IPS DF 4.7 (cell line): ENCODE data around the gene NCEH1.

Source experiments
- DNase-seq: peaks from one replicate; pipeline ENCODE4 v3.0.0-alpha.2; 2013; ENCODE audit warnings: low spot score; ENCODE audit errors: extremely low read depth

NCEH1 gene

DNA sequence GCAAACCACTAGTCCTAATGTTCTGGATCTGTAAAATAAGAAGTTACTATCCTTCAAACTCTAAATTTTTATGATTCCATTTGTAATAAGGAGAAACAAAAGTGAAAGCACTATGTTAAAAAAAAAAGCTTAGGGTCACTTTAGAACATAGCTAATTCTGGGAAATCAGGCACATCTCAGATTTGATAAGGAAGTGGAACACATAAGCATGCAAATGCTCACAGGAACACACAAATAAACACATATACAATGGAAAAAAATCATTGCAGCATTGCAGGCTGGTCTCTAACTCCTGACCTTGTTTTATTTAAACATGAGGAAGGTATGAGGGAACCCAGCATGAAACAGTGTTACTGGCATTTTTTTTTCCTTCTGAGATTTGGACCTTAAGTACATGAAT lies 124.4 kb downstream of the NCEH1 start:
- no peak for DNase-seq

GRCh38 chr3:172585954-172586353 lies 124.9 kb downstream of the NCEH1 start:
- DNase-seq, result no peak

GRCh38 chr3:172582712-172583111 lies 128.2 kb downstream of the NCEH1 start:
- DNase-seq, result no peak

- DNase-seq, result no peak
Observed at GRCh38 chr3:172581757-172582166, 129.1 kb downstream of the NCEH1 start.

DNA sequence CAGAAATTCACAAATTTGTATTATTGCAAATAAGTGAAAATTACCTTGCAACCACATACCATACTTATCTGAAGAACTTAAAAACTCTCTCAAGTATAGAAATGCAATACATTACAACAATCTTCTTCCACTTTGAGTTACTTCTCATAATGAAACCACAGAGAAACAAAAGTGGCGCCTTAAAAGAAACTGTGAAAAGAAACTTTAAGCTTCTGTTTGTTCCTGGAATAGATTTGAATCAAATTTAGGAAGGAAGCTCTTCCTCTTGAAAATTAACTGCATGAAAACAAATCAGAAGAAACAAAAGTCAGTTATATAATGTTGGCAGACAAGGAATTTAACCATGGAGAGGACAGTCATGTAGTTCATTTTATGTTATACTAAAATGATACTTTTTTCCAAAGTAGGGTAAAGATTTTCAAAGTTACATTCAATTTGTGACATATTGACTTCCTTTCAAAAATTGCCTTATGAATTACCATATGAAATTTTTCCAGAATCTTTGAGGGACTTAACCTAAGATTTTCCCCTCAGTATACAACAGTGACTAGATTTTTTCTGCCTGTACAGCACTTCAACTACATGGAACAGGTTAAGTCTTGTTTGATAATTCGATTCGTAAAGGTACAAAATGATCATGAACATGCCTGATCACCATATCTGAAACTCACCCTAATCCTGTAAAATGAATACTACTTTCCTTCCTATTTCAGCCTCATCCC lies 130.0 kb downstream of the NCEH1 start:
- no peak for DNase-seq
